Thymus (tissue), 14 donors: ENCODE data around the gene OR7A10. TPM values are rescaled to one million over a fixed set of nuclear protein-coding genes. Genes with fewer than 3 reads are reported as not detected.

ENCODE experiments used
- DNase-seq, 9 donors: peaks; one replicate each; pipeline ENCODE4 v3.0.0-alpha.2; 2013; ENCODE audit warnings: low spot score in 9 of 9, low read depth in 6 of 9, missing footprints in 1 of 9
- H3K27ac ChIP-seq, 2 donors: one replicate each; pipeline ENCODE4 v1.5.1; 2013; ENCODE audit warnings: control low read depth in 1 of 2, low read depth in 1 of 2, low read length in 1 of 2, mild to moderate bottlenecking in 1 of 2, moderate library complexity in 1 of 2
- H3K27me3 ChIP-seq, 2 donors: one replicate each; pipeline ENCODE4 v1.5.1; 2013; ENCODE audit warnings: low read length in 1 of 2; ENCODE audit not compliant: control insufficient read depth in 2 of 2, insufficient read depth in 1 of 2
- H3K36me3 ChIP-seq, 2 donors: one replicate each; pipeline ENCODE4 v1.5.1; 2013; ENCODE audit warnings: low read length in 1 of 2, mild to moderate bottlenecking in 1 of 2, moderate library complexity in 1 of 2; ENCODE audit not compliant: control insufficient read depth in 2 of 2, insufficient read depth in 2 of 2
- H3K4me1 ChIP-seq, 2 donors: one replicate each; pipeline ENCODE4 v1.5.1; 2013; ENCODE audit warnings: low read length in 2 of 2; ENCODE audit not compliant: control insufficient read depth in 2 of 2, insufficient read depth in 2 of 2
- H3K4me3 ChIP-seq, 2 donors: one replicate each; pipeline ENCODE4 v1.5.1; 2013; ENCODE audit warnings: low read length in 2 of 2, control low read depth in 1 of 2, mild to moderate bottlenecking in 1 of 2
- H3K9me3 ChIP-seq, 2 donors: one replicate each; pipeline ENCODE4 v1.5.1; 2013; ENCODE audit warnings: low read length in 1 of 2, mild to moderate bottlenecking in 1 of 2; ENCODE audit not compliant: control insufficient read depth in 2 of 2, insufficient read depth in 1 of 2
- WGBS: extraction: QIAGEN DNeasy Blood & Tissue Kit; methylation state at CpG from one replicate; pipeline ENCODE4 v1.1.7; 2013; 5-methylcytosine and 5-hydroxymethylcytosine counted together
- long read RNA-seq, 10 donors: transcript quantifications; one replicate each; lab custom pipeline, GENCODE V29; 2026
- polyA plus RNA-seq: library from polyadenylated mRNA; stranded (reverse); fragments of 200-250 nt; gene quantifications from one replicate; pipeline ENCODE4 v1.2.3, GENCODE V29; 2013
- total RNA-seq: library from RNA; stranded (reverse); fragments of 120-200 nt; gene quantifications from one replicate; pipeline ENCODE4 v1.2.4, GENCODE V29; 2013
- donor health status: healthy.

Gene OR7A10
- total RNA-seq (not detected), polyA plus RNA-seq (not detected)
- long read RNA-seq, donor 1: 0 reads
- long read RNA-seq, donor 2: 0 reads
- long read RNA-seq, donor 3: 0 reads
- long read RNA-seq, donor 4: 0 reads
- long read RNA-seq, donor 5: 0 reads
- long read RNA-seq, donor 6: 0 reads
- long read RNA-seq, donor 7: 0 reads
- long read RNA-seq, donor 8: 0 reads
- long read RNA-seq, donor 9: 0 reads
- long read RNA-seq, donor 10: 0 reads

GRCh38 chr19:14848822-14849221, at the start of gene OR7A10:
OR7A10 (minus strand) TSS chr19:14848922; CDS start chr19:14841877, 7,045 bp downstream.
- H3K4me1 ChIP-seq: no peaks in the 10 kb centered on the region
- H3K9me3 ChIP-seq: no peaks in the 10 kb centered on the region
- no peak within 1 kb of the TSS for H3K4me3 ChIP-seq
- DNase-seq: no peak
- 95% methylated on average over 5 of the region's 5 CpGs for WGBS
- no peaks in the 10 kb centered on the region for H3K27me3 ChIP-seq
- no peaks in the 10 kb centered on the region for H3K36me3 ChIP-seq
- H3K27ac ChIP-seq: no peak within 1 kb of the TSS

- DNase-seq: no peak
These were observed 42.1 kb upstream of the OR7A10 start for GRCh38 chr19:14890643-14891379.

GRCh38 chr19:14889994-14890642, 41.4 kb upstream of the OR7A10 start:
- H3K27ac ChIP-seq: no peak overlapping the region
- no peaks in the 10 kb centered on the region for H3K36me3 ChIP-seq
- 94% methylated on average over 3 of the region's 3 CpGs for WGBS
- DNase-seq: no peak
- H3K9me3 ChIP-seq: no peaks in the 10 kb centered on the region
- no peak overlapping the region for H3K4me3 ChIP-seq
- peaks cover 0 to 5% of the 10 kb centered on the region in 2 donors for H3K27me3 ChIP-seq
- H3K4me1 ChIP-seq: no peaks in the 10 kb centered on the region

More at GRCh38 chr19:14890643-14891379, 42.1 kb upstream of the OR7A10 start:
- Histone ChIP-seq H3K4me1 (no peaks in the 10 kb centered on the region), H3K9me3 (no peaks in the 10 kb centered on the region), H3K27me3 (peaks cover 0 to 5% of the 10 kb centered on the region in 2 donors), H3K36me3 (no peaks in the 10 kb centered on the region), H3K27ac (no peak overlapping the region), H3K4me3 (no peak overlapping the region)
- 60% methylated on average over 10 of the region's 10 CpGs for WGBS

GRCh38 chr19:14886032-14886431, 37.3 kb upstream of the OR7A10 start, which contains the start of gene OR7A17:
OR7A17 (minus strand) TSS chr19:14886132; CDS start chr19:14881355, 4,777 bp downstream.
- Histone ChIP-seq H3K4me3 (no peak within 1 kb of the TSS), H3K27me3 (peaks cover 0 to 3% of the 10 kb centered on the region in 2 donors), H3K9me3 (no peaks in the 10 kb centered on the region), H3K27ac (no peak within 1 kb of the TSS), H3K4me1 (no peaks in the 10 kb centered on the region), H3K36me3 (no peaks in the 10 kb centered on the region)
- no peak for DNase-seq
- WGBS: 89% methylated on average over 4 of the region's 4 CpGs

GRCh38 chr19:14871619-14872230, 23.0 kb upstream of the OR7A10 start:
- WGBS: 79% methylated on average over 4 of the region's 4 CpGs
- DNase-seq: peak in 2 of 9 donors; percentile 4
- no peak overlapping the region for H3K4me3 ChIP-seq
- H3K4me1 ChIP-seq: no peaks in the 10 kb centered on the region
- no peak overlapping the region for H3K27ac ChIP-seq
- H3K36me3 ChIP-seq: no peaks in the 10 kb centered on the region
- H3K27me3 ChIP-seq: no peaks in the 10 kb centered on the region
- H3K9me3 ChIP-seq: no peaks in the 10 kb centered on the region

GRCh38 chr19:14868497-14868896, 19.8 kb upstream of the OR7A10 start:
- DNase-seq: no peak
- Histone ChIP-seq H3K27me3 (no peaks in the 10 kb centered on the region), H3K9me3 (no peaks in the 10 kb centered on the region), H3K4me3 (no peak overlapping the region), H3K36me3 (no peaks in the 10 kb centered on the region), H3K27ac (no peak overlapping the region), H3K4me1 (no peaks in the 10 kb centered on the region)
- 95% methylated on average over 5 of the region's 5 CpGs for WGBS

GRCh38 chr19:14843578-14843977, 5.1 kb downstream of the OR7A10 start:
- Histone ChIP-seq H3K27ac (no peak overlapping the region), H3K4me1 (no peaks in the 10 kb centered on the region), H3K27me3 (no peaks in the 10 kb centered on the region), H3K36me3 (no peaks in the 10 kb centered on the region), H3K9me3 (no peaks in the 10 kb centered on the region), H3K4me3 (no peak overlapping the region)
- 84% methylated on average over 6 of the region's 6 CpGs for WGBS
- DNase-seq: no peak

GRCh38 chr19:14843169-14843568, 5.6 kb downstream of the OR7A10 start:
- H3K4me3 ChIP-seq: no peak overlapping the region
- H3K27ac ChIP-seq: no peak overlapping the region
- no peak for DNase-seq
- no peaks in the 10 kb centered on the region for H3K4me1 ChIP-seq
- H3K27me3 ChIP-seq: no peaks in the 10 kb centered on the region
- no peaks in the 10 kb centered on the region for H3K9me3 ChIP-seq
- WGBS: 81% methylated on average over 2 of the region's 2 CpGs
- no peaks in the 10 kb centered on the region for H3K36me3 ChIP-seq

GRCh38 chr19:14840206-14840605, 8.5 kb downstream of the OR7A10 start:
- H3K4me3 ChIP-seq: no peak overlapping the region
- no peak overlapping the region for H3K27ac ChIP-seq
- DNase-seq: no peak
- WGBS: 77% methylated on average over 1 of the region's 1 CpG
- H3K4me1 ChIP-seq: no peaks in the 10 kb centered on the region
- no peaks in the 10 kb centered on the region for H3K36me3 ChIP-seq
- no peaks in the 10 kb centered on the region for H3K9me3 ChIP-seq
- no peaks in the 10 kb centered on the region for H3K27me3 ChIP-seq
